ENCODE results near the gene EIF3CL.
"Not testable (repeated sequence)": the region's sequence is repeated elsewhere in the genome, so short reads cannot be mapped to it uniquely, and the experiment has no call there.

EIF3CL gene

DNA sequence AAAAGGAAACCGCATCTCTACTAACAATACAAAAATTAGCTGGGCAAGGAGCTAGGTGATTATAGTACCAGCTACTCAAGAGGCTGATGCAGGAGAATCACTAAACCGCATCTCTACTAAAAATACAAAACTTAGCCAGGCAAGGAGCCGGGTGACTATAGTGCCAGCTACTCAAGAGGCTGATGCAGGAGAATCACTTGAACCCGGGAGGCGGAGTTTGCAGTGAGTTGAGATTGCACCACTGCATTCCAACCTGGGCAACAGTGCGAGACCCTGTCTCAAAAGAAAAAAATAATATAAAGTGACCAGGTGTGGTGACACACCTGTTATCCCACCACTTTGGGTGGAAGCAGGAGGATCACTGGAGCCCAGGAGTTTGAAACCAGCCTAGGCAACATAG lies 65.4 kb downstream of the EIF3CL start:
- DNase-seq, result not testable (repeated sequence)

DNA sequence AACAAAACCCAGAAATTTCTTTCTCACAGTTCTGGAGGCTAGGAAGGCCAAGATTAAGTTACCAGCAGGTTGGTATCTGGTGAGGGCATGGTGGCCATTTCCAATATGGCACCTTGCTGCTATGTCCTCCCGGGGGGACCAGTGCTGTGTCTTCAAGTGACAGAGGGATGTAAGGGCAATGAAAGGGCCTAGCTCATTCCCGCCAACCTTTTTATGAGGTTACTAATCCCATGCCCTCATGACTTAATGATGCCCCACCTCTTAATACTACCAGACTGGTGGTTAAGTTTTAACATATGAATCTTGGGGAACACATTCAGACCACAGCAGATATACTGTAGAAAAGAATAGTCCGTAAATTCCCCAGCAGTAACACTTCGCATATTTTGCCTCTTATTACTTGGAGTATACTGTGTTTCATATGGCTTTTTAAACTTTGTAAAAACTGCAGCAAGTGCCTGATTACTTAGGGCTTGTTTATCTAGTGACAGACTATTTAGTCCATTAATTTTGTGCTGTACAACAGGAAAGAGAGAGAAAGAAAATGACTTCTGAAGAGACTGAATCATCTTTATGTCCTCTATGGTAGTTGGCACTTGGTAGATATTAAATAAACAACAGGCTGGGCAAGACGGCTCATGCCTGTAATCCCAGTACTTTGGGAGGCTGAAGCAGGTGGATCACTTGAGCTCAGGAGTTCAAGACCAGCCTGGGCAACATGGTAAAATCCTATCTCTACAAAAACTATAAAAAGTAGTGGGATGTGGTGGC lies 66.5 kb downstream of the EIF3CL start:
- DNase-seq, result not testable (repeated sequence)

DNA sequence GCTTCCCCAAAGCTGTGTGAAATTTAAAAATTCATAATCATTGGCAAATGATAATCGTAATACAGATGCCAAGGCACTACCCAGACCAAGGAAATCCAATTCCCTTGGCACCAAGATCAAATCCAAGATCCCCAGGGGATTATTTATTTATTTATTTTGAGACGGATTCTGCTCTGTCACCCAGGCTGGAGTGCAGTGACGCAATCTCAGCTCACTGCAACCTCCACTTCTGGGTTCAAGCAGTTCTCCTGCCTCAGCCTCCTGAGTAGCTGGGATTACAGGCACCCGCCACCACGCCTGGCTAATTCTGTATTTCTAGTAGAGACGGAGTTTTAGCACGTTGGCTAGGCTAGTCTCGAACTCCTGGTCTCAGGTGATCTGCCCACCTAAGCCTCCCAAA lies 68.0 kb downstream of the EIF3CL start:
- DNase-seq, result not testable (repeated sequence)

DNA sequence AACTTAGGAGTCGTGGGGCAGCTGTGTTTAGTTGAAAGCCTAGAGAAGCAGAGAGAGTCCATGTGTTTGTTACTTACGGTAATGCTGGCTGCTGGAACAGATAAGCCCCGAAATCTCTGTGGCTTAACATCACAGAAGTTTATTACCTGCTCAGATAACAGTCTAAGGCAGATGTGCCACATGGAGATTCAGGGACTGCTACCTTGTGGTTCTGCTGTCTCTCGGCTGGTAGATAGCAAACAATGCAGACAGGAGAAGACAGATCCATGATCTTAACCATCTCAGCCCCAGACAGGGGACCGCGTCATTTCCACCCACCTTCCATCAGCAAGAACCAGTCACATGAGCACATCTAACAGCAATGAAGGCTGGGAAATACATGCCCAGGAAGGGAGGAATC lies 71.0 kb downstream of the EIF3CL start:
- not testable (repeated sequence) for DNase-seq

DNA sequence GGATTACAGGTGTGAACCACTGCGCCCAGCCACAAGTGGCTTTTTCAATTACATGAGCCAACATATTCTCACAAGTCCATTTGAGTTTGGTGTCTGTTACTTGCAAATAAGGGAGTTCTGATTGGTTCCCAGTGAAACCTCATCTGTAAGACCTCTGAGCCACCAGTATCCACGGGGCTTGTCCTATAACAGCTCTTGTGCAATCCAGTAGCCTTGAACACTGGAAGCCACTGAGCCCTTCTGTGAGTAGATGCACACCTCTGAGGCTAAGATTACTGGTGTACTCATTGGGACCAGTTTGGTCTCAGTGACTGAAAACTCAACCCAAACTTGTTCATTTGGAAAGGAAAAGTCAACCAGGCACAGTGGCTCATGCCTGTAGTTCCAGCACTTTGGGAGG lies 72.7 kb downstream of the EIF3CL start:
- not testable (repeated sequence) for DNase-seq

DNA sequence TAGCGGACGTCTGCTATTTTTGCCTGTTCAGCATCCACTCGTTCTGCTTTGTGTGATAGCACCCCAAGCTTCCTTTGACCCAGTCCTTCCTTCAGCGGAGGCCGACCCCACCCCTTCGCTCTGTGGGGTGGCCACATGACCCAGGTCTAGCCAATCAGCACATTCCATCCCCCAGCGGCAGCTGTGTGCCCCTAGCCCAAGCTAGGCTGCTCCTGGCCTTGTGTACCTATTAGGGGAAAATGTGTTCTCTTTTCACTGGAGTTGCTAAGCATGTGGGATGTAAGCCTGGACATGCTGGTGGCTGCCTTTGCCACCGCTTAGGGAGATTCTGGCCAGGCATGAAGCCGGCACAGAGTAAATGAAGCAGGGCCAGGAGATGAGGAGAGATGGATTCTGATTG lies 73.4 kb downstream of the EIF3CL start:
- DNase-seq, result not testable (repeated sequence)

Data from NCI-H1436 (cell line).